Measurements from ENCODE around the gene NR4A3.

GRCh38 chr9:99833735-99834134 lies 12.1 kb downstream of the NR4A3 start:
- TF ChIP-seq CTCF (IDR thresholded peaks at IDR 0.05; ENCODE audit: low read depth, low read length) (no peak), EZH2phosphoT487 (IDR thresholded peaks at IDR 0.05; ENCODE audit: low read depth) (no peak)

Data from OCI-LY3 (cell line).